ENCODE results near the gene SETD5.

SETD5 gene

GRCh38 chr3:9408546-9408945 lies 11.1 kb downstream of the SETD5 start:
- no peak for DNase-seq (ENCODE audit: low read depth)

- DNase-seq (ENCODE audit: low read depth) = no peak
Observed at GRCh38 chr3:9409981-9410854, 12.8 kb downstream of the SETD5 start.

GRCh38 chr3:9411302-9411701 lies 13.9 kb downstream of the SETD5 start:
- no peak for DNase-seq (ENCODE audit: low read depth)

GRCh38 chr3:9412293-9412692 lies 14.9 kb downstream of the SETD5 start:
- no peak for DNase-seq (ENCODE audit: low read depth)

GRCh38 chr3:9414826-9415225 lies 17.4 kb downstream of the SETD5 start:
- DNase-seq (ENCODE audit: low read depth) = no peak

- DNase-seq (ENCODE audit: low read depth) = no peak
Observed at GRCh38 chr3:9415485-9416138, 18.2 kb downstream of the SETD5 start.

- no peak for DNase-seq (ENCODE audit: low read depth)
Observed at GRCh38 chr3:9416139-9416780, 18.8 kb downstream of the SETD5 start.

GRCh38 chr3:9420850-9421549 lies 23.6 kb downstream of the SETD5 start:
- DNase-seq (ENCODE audit: low read depth) = no peak

- DNase-seq (ENCODE audit: low read depth) = no peak
Observed at GRCh38 chr3:9422712-9423424, 25.5 kb downstream of the SETD5 start.

- no peak for DNase-seq (ENCODE audit: low read depth)
Observed at GRCh38 chr3:9428411-9428810, 31.0 kb downstream of the SETD5 start.

- no peak for DNase-seq (ENCODE audit: low read depth)
Observed at GRCh38 chr3:9430733-9431132, 33.3 kb downstream of the SETD5 start.

GRCh38 chr3:9433627-9434521 lies 36.5 kb downstream of the SETD5 start:
- DNase-seq (ENCODE audit: low read depth) = no peak

- no peak for DNase-seq (ENCODE audit: low read depth)
Observed at GRCh38 chr3:9435316-9435715, 37.9 kb downstream of the SETD5 start.

- DNase-seq (ENCODE audit: low read depth) = no peak
Observed at GRCh38 chr3:9439331-9439730, 41.9 kb downstream of the SETD5 start.

- no peak for DNase-seq (ENCODE audit: low read depth)
Observed at GRCh38 chr3:9441501-9442221, 44.2 kb downstream of the SETD5 start.

- no peak for DNase-seq (ENCODE audit: low read depth)
Observed at GRCh38 chr3:9448071-9448470, 50.7 kb downstream of the SETD5 start.

GRCh38 chr3:9448643-9449042 lies 51.2 kb downstream of the SETD5 start:
- no peak for DNase-seq (ENCODE audit: low read depth)

GRCh38 chr3:9450126-9450525 lies 52.7 kb downstream of the SETD5 start:
- no peak for DNase-seq (ENCODE audit: low read depth)

- no peak for DNase-seq (ENCODE audit: low read depth)
Observed at GRCh38 chr3:9450991-9451390, 53.6 kb downstream of the SETD5 start.

- DNase-seq (ENCODE audit: low read depth) = no peak
Observed at GRCh38 chr3:9452417-9452816, 55.0 kb downstream of the SETD5 start.
